ENCODE results near the gene TDRD7. TPM values are rescaled to one million over a fixed set of nuclear protein-coding genes. Genes with fewer than 3 reads are reported as not detected.

The TDRD7 gene
- total RNA-seq, 3 donors from 2014 or later = 31.1 to 36.6 (median 33.4) TPM

GRCh38 chr9:97406620-97407177, 5.2 kb upstream of the TDRD7 start:
- ATAC-seq = peak; percentile 62
- intact Hi-C loops (cut with DNase I, micrococcal nuclease) = no loop called here
- DNase-seq = no peak

DNA sequence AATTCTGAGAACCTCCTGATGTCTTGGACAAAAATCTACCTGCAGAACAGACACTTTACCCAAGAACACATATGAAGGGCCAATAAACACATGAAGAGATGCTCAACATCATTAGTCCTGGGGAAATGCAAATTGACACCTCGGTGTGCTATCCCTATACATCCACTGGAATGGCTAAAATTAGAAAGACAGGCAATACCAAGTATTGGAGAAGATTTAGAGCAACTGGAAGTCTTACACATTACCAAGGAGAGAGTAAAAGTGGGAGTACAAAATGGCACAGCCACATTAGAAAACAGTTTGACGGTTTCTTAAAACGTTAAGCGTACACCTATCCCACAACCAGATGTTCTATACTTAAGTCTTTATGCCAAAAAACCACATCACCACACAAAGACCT, 3.3 kb upstream of the TDRD7 start:
- intact Hi-C loops (cut with DNase I, micrococcal nuclease) = no loop called here
- no peak for ATAC-seq
- no peak for DNase-seq
- Histone ChIP-seq H3K9me3 (peaks cover 7% of the 10 kb centered on the region), H3K36me3 (ENCODE audit: low read depth) (no peaks in the 10 kb centered on the region), H3K4me3 (no peak overlapping the region), H3K4me1 (ENCODE audit: low read depth) (peaks cover 32% of the 10 kb centered on the region)
- TF ChIP-seq, protein P1, sequence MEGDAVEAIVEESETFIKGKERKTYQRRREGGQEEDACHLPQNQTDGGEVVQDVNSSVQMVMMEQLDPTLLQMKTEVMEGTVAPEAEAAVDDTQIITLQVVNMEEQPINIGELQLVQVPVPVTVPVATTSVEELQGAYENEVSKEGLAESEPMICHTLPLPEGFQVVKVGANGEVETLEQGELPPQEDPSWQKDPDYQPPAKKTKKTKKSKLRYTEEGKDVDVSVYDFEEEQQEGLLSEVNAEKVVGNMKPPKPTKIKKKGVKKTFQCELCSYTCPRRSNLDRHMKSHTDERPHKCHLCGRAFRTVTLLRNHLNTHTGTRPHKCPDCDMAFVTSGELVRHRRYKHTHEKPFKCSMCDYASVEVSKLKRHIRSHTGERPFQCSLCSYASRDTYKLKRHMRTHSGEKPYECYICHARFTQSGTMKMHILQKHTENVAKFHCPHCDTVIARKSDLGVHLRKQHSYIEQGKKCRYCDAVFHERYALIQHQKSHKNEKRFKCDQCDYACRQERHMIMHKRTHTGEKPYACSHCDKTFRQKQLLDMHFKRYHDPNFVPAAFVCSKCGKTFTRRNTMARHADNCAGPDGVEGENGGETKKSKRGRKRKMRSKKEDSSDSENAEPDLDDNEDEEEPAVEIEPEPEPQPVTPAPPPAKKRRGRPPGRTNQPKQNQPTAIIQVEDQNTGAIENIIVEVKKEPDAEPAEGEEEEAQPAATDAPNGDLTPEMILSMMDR (IDR thresholded peaks at IDR 0.05) = no peak

More at GRCh38 chr9:97406620-97407177, 5.2 kb upstream of the TDRD7 start:
- Histone ChIP-seq H3K9me3 (peaks cover 15% of the 10 kb centered on the region), H3K36me3 (ENCODE audit: low read depth) (no peaks in the 10 kb centered on the region), H3K4me3 (no peak overlapping the region), H3K4me1 (ENCODE audit: low read depth) (peaks cover 25% of the 10 kb centered on the region)
- TF ChIP-seq, protein P1 (IDR thresholded peaks at IDR 0.05) = no peak

DNA sequence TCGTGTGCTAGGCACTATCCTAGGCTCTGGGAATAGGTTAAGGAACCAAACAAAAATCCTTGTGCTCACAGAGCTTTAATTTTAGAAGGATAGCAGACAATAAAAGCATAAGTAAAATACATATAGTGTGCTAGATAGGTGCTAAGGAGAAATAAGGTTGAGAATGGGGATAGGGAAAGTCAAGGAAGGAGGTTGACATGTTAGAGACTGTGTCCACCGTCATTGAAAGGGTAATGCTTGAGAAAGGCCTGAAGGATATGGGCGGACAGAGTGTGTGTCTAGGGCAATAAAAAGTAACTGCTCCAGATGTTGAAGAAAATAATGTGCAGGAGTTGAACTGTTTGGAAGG, 482 bp upstream of the TDRD7 start:
- no peak for DNase-seq
- H3K36me3 ChIP-seq (ENCODE audit: low read depth) = no peaks in the 10 kb centered on the region
- H3K4me3 ChIP-seq = no peak overlapping the region
- no peaks in the 10 kb centered on the region for H3K9me3 ChIP-seq
- peaks cover 23% of the 10 kb centered on the region for H3K4me1 ChIP-seq (ENCODE audit: low read depth)
- TF ChIP-seq, protein P1 (IDR thresholded peaks at IDR 0.05) = no peak
- no peak for ATAC-seq
- intact Hi-C loops (cut with DNase I, micrococcal nuclease) = no loop called here

- intact Hi-C loops (cut with DNase I, micrococcal nuclease) = no loop called here
- DNase-seq (no peak), ATAC-seq (no peak)
- TF ChIP-seq, protein P1 (IDR thresholded peaks at IDR 0.05) = no peak
- Histone ChIP-seq H3K4me3 (peak overlapping the region; percentile 84), H3K36me3 (ENCODE audit: low read depth) (no peaks in the 10 kb centered on the region), H3K4me1 (ENCODE audit: low read depth) (peaks cover 22% of the 10 kb centered on the region), H3K9me3 (no peaks in the 10 kb centered on the region)
Observed at GRCh38 chr9:97412626-97413385, 910 bp downstream of the TDRD7 start.

DNA sequence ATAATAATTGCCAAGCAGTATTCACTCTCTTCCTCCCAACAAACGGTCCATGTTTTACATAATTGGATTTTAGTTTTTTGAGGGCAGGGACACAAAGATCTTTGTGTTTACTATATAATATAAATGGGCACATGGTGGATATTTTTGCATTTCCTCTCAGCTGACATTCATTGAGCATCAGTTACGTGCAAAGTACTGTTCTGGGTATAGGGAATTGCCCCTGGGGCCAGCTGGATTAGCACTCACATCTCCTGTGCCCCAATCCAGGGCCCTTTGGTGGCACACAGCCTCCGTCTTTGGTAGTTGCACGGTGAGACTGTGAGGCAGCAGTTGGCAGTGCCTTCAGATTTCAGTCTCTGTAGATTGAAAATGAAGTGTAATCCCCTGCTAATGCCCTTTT, 1.6 kb downstream of the TDRD7 start:
- H3K4me1 ChIP-seq (ENCODE audit: low read depth) = peaks cover 28% of the 10 kb centered on the region
- DNase-seq (no peak), ATAC-seq (no peak)
- no peaks in the 10 kb centered on the region for H3K36me3 ChIP-seq (ENCODE audit: low read depth)
- H3K4me3 ChIP-seq = no peak overlapping the region
- intact Hi-C loops (cut with DNase I, micrococcal nuclease) = no loop called here
- no peaks in the 10 kb centered on the region for H3K9me3 ChIP-seq
- TF ChIP-seq, protein P1 (IDR thresholded peaks at IDR 0.05) = no peak

All from mucosa of descending colon (tissue), 3 donors.